ENCODE results near the gene P3H2.

DNA sequence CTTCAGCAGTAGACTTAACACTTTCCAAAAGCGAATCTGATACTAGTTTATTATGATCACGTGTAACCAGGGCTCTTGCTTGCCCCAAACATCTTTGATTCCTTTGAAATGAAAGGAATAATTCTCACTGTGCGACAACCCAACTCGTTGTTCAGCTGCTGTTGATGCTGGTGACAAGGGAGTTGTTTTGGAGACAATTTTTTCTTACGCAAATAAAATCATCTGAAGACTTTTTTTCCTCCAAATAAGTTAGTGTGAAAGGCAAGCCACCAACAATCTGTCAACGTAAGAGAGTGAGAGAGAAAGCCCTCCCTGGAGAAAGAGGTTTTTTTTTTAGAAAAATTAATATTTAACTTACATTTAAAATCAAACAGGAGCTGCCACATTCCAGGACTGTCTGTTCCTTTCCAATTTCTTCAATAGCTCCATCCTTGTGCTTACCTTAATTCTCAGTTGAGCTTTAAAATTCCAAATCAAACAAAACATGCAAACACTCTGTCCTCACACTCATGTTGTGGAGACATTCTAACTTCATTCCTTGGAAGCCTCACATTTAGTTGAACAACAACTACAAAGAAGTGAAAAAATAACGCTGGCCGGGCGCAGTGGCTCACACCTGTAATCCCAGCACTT lies 4.9 kb upstream of the P3H2 start:
- TF ChIP-seq, protein P1, sequence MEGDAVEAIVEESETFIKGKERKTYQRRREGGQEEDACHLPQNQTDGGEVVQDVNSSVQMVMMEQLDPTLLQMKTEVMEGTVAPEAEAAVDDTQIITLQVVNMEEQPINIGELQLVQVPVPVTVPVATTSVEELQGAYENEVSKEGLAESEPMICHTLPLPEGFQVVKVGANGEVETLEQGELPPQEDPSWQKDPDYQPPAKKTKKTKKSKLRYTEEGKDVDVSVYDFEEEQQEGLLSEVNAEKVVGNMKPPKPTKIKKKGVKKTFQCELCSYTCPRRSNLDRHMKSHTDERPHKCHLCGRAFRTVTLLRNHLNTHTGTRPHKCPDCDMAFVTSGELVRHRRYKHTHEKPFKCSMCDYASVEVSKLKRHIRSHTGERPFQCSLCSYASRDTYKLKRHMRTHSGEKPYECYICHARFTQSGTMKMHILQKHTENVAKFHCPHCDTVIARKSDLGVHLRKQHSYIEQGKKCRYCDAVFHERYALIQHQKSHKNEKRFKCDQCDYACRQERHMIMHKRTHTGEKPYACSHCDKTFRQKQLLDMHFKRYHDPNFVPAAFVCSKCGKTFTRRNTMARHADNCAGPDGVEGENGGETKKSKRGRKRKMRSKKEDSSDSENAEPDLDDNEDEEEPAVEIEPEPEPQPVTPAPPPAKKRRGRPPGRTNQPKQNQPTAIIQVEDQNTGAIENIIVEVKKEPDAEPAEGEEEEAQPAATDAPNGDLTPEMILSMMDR (IDR thresholded peaks at IDR 0.05) = no peak
- TF ChIP-seq POLR2A (IDR thresholded peaks at IDR 0.05) = no peak
